Mesenchymal stem cell (in vitro differentiated cells and primary cell): Measurements from ENCODE around the gene SLC46A3.

Source experiments
- DNase-seq: peaks from one replicate; pipeline ENCODE4 v3.0.0-alpha.2; 2013
- H2AFZ ChIP-seq: one replicate; pipeline ENCODE4 v1.6.1; 2013; ENCODE audit warnings: low read depth, mild to moderate bottlenecking, control low read depth, inconsistent platforms, low read length, moderate library complexity
- H2AK5ac ChIP-seq: 2 replicates; pipeline ENCODE4 v1.6.1; 2013; ENCODE audit warnings: low read length, moderate library complexity, mild to moderate bottlenecking, inconsistent platforms; ENCODE audit not compliant: severe bottlenecking
- H2BK120ac ChIP-seq: one replicate; pipeline ENCODE4 v1.6.1; 2013; ENCODE audit warnings: low read depth, mild to moderate bottlenecking, inconsistent platforms, low read length, moderate library complexity
- H2BK12ac ChIP-seq, 2 experiments: one replicate each; pipeline ENCODE4 v1.6.1; 2013; ENCODE audit warnings: inconsistent platforms in 2 of 2, low read length in 2 of 2, mild to moderate bottlenecking in 2 of 2, moderate library complexity in 2 of 2, control low read depth in 1 of 2
- H2BK15ac ChIP-seq: one replicate; pipeline ENCODE4 v1.6.1; 2013; ENCODE audit warnings: mild to moderate bottlenecking, low read depth, inconsistent platforms; ENCODE audit not compliant: poor library complexity, severe bottlenecking
- H2BK5ac ChIP-seq: 2 replicates; pipeline ENCODE4 v1.6.1; 2013; ENCODE audit warnings: low read depth, mild to moderate bottlenecking, low read length, control low read depth, inconsistent platforms; ENCODE audit not compliant: poor library complexity, severe bottlenecking
- H3K14ac ChIP-seq, 2 experiments: one replicate each; pipeline ENCODE4 v1.6.1; 2013; ENCODE audit warnings: inconsistent platforms in 2 of 2, low read length in 2 of 2, control low read depth in 1 of 2, mild to moderate bottlenecking in 1 of 2, moderate library complexity in 1 of 2
- H3K18ac ChIP-seq, 2 experiments: one replicate each; pipeline ENCODE4 v1.6.1; 2013; ENCODE audit warnings: inconsistent platforms in 2 of 2, low read length in 2 of 2, control low read depth in 1 of 2, low read depth in 1 of 2, mild to moderate bottlenecking in 1 of 2
- H3K23ac ChIP-seq, 2 experiments: one replicate each; pipeline ENCODE4 v1.6.1; 2013; ENCODE audit warnings: inconsistent platforms in 2 of 2, low read length in 2 of 2, mild to moderate bottlenecking in 2 of 2, moderate library complexity in 2 of 2, control low read depth in 1 of 2
- H3K27ac ChIP-seq: 2 replicates; pipeline ENCODE4 v1.5.1; 2013; ENCODE audit warnings: mild to moderate bottlenecking, moderate library complexity, low read length, control low read depth, inconsistent platforms; ENCODE audit not compliant: poor library complexity, severe bottlenecking
- H3K27me3 ChIP-seq, 2 experiments: 2 replicates each; pipeline versions ENCODE4 v1.6.1 to v1.7.0; 2013; ENCODE audit warnings: low read length in 2 of 2, mild to moderate bottlenecking in 2 of 2, moderate library complexity in 2 of 2, control low read depth in 1 of 2, inconsistent platforms in 1 of 2; ENCODE audit not compliant: control insufficient read depth in 1 of 2, insufficient read depth in 1 of 2
- H3K36me3 ChIP-seq, 2 experiments: 2 replicates each; pipeline versions ENCODE4 v1.6.1 to v1.7.0; 2013; ENCODE audit warnings: low read length in 2 of 2, control low read depth in 1 of 2, inconsistent platforms in 1 of 2, low read depth in 1 of 2, mild to moderate bottlenecking in 1 of 2; ENCODE audit not compliant: insufficient read depth in 2 of 2, control insufficient read depth in 1 of 2
- H3K4ac ChIP-seq, 2 experiments: one replicate each; pipeline ENCODE4 v1.6.1; 2013; ENCODE audit warnings: inconsistent platforms in 2 of 2, low read length in 2 of 2, mild to moderate bottlenecking in 2 of 2, moderate library complexity in 2 of 2, control low read depth in 1 of 2, low read depth in 1 of 2
- H3K4me1 ChIP-seq: 2 replicates; pipeline ENCODE4 v1.6.1; 2013; ENCODE audit warnings: low read depth, low read length, control low read depth; ENCODE audit not compliant: control insufficient read depth, insufficient read depth
- H3K4me2 ChIP-seq: 2 replicates; pipeline ENCODE4 v1.6.1; 2013; ENCODE audit warnings: low read length, mild to moderate bottlenecking, inconsistent platforms; ENCODE audit not compliant: poor library complexity, severe bottlenecking
- H3K4me3 ChIP-seq, 2 experiments: 2 replicates each; pipeline versions ENCODE4 v1.5.1 to v1.7.0; 2013; ENCODE audit warnings: low read length in 2 of 2, mild to moderate bottlenecking in 2 of 2, control low read depth in 1 of 2, low read depth in 1 of 2; ENCODE audit not compliant: insufficient read depth in 1 of 2
- H3K79me1 ChIP-seq: replicated peaks from 2 replicates; pipeline ENCODE4 v1.6.1; 2013; ENCODE audit warnings: mild to moderate bottlenecking, control low read depth, low read length, inconsistent platforms; ENCODE audit not compliant: poor library complexity, severe bottlenecking
- H3K9ac ChIP-seq: 2 replicates; pipeline ENCODE4 v1.7.0; 2013; ENCODE audit warnings: mild to moderate bottlenecking, low read length, moderate library complexity
- H3K9me3 ChIP-seq: 2 replicates; pipeline ENCODE4 v1.7.0; 2013; ENCODE audit warnings: mild to moderate bottlenecking, low read length; ENCODE audit not compliant: control insufficient read depth
- H4K8ac ChIP-seq: one replicate; pipeline ENCODE4 v1.6.1; 2013; ENCODE audit warnings: inconsistent platforms, mild to moderate bottlenecking, low read length, moderate library complexity
- H4K91ac ChIP-seq: one replicate; pipeline ENCODE4 v1.6.1; 2013; ENCODE audit warnings: mild to moderate bottlenecking, low read length, inconsistent platforms
- WGBS: methylation state at CpG from one replicate; pipeline ENCODE4 v1.1.7; 2013; ENCODE audit warnings: mixed read lengths; 5-methylcytosine and 5-hydroxymethylcytosine counted together

Gene SLC46A3

DNA sequence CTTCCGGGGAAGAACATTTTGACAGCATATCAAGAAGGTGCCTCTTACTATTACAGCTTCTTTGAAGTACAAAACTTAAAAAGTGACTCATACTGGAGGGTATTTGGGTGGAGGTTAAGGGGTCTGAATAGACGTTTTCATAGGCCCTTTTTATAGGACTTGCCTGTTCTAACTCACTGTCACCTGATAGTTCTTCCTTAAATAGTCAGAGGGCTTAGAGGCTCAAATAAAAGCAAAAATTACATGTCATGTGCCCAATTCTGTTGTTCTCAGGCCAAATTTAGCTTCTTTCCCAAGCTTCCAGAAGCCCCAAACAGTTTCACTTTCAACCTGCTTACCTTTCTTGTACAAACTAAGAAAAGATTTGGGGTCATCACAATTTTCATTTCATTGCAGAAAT is 16.1 kb upstream of the SLC46A3 start:
- Histone ChIP-seq H3K23ac (no peak overlapping the region), H2AFZ (no peak overlapping the region)
- DNase-seq = no peak

DNA sequence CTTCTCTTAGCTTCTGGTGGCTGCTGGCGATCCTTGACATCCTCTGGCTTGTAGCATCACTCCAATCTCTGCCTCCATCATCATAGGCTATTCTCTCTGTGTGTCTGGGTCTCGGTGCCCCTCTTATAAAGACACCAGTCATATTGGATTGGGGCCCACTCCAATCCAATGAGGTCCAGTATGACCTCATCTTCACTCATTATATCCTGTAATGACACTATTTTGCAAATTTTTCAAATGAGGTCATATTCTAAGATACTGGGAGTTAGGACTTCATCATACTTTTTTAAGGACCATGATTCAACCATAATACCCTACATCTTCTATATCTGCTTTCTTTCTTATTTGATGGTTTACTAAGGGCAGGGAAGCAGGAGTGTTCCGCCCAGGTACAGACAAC is 12.0 kb upstream of the SLC46A3 start:
- Histone ChIP-seq H2BK5ac (no peak overlapping the region), H3K4ac (no peak overlapping the region), H3K27me3 (no peaks in the 10 kb centered on the region), H4K8ac (no peak overlapping the region), H3K14ac (no peak overlapping the region), H4K91ac (no peak overlapping the region), H2AFZ (no peak overlapping the region), H2BK120ac (no peak overlapping the region), H3K36me3 (no peaks in the 10 kb centered on the region), H3K9ac (no peak overlapping the region), H3K27ac (no peak overlapping the region), H3K18ac (no peak overlapping the region), H3K9me3 (no peaks in the 10 kb centered on the region), H3K79me1 (no peaks in the 10 kb centered on the region), H3K4me2 (no peak overlapping the region), H2AK5ac (no peak overlapping the region), H2BK15ac (no peak overlapping the region), H3K4me3 (no peak overlapping the region), H2BK12ac (no peak overlapping the region), H3K4me1 (no peaks in the 10 kb centered on the region), H3K23ac (no peak overlapping the region)
- DNase-seq = no peak
- 72% methylated on average over 2 of the region's 3 CpGs for WGBS

More for the DNA sequence above, 16.1 kb upstream of the SLC46A3 start:
- Histone ChIP-seq H3K27me3 (no peaks in the 10 kb centered on the region), H4K8ac (no peak overlapping the region), H2BK15ac (no peak overlapping the region), H2AK5ac (no peak overlapping the region), H3K4me1 (no peaks in the 10 kb centered on the region), H3K4me2 (no peak overlapping the region), H3K4me3 (no peak overlapping the region), H3K9me3 (no peaks in the 10 kb centered on the region), H2BK12ac (no peak overlapping the region), H2BK120ac (no peak overlapping the region), H2BK5ac (no peak overlapping the region), H3K18ac (no peak overlapping the region), H3K4ac (no peak overlapping the region), H3K36me3 (no peaks in the 10 kb centered on the region), H3K79me1 (no peaks in the 10 kb centered on the region), H3K14ac (no peak overlapping the region), H3K9ac (no peak overlapping the region), H4K91ac (no peak overlapping the region), H3K27ac (no peak overlapping the region)
- WGBS = 29% methylated on average over 1 of the region's 2 CpGs

DNA sequence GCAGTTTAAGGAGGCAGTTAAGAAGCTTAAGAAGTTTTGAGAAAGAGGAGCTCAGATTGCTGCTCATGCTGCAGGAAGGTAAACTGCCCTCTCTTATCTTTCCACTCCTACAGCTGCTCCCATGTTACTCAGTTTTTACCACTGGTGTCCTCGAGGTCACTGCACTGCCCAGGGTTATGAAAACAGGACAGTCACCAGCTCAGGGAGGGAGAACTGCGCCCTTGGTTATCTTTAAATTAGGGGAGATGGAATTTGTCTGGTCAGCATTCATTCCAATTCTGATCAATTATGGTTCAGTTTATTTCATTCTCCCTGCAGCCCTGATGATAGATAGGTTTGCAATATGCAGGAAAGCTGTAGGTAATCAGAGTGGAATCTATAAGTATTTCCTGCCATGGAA is 10.8 kb upstream of the SLC46A3 start:
- no peak overlapping the region for H3K9ac ChIP-seq
- no peak overlapping the region for H4K91ac ChIP-seq
- H3K4me1 ChIP-seq = no peaks in the 10 kb centered on the region
- no peak overlapping the region for H3K14ac ChIP-seq
- no peak overlapping the region for H2AFZ ChIP-seq
- H4K8ac ChIP-seq = no peak overlapping the region
- H3K9me3 ChIP-seq = no peaks in the 10 kb centered on the region
- H2BK15ac ChIP-seq = no peak overlapping the region
- no peak overlapping the region for H2BK120ac ChIP-seq
- no peaks in the 10 kb centered on the region for H3K27me3 ChIP-seq
- H3K4me3 ChIP-seq = no peak overlapping the region
- DNase-seq = no peak
- H3K23ac ChIP-seq = no peak overlapping the region
- no peak overlapping the region for H3K18ac ChIP-seq
- no peak overlapping the region for H3K4ac ChIP-seq
- H3K27ac ChIP-seq = no peak overlapping the region
- H3K36me3 ChIP-seq = no peaks in the 10 kb centered on the region
- 45% methylated on average over 2 of the region's 2 CpGs for WGBS
- no peak overlapping the region for H2AK5ac ChIP-seq
- no peak overlapping the region for H2BK5ac ChIP-seq
- no peak overlapping the region for H3K4me2 ChIP-seq
- no peak overlapping the region for H2BK12ac ChIP-seq
- no peaks in the 10 kb centered on the region for H3K79me1 ChIP-seq

- H3K4me1 ChIP-seq = no peaks in the 10 kb centered on the region
Measured at GRCh38 chr13:28728642-28729041, 9.9 kb upstream of the SLC46A3 start.

More at GRCh38 chr13:28728642-28729041, 9.9 kb upstream of the SLC46A3 start:
- Histone ChIP-seq H3K79me1 (no peaks in the 10 kb centered on the region), H3K23ac (no peak overlapping the region), H3K27ac (no peak overlapping the region), H2BK5ac (no peak overlapping the region), H2AFZ (no peak overlapping the region), H3K27me3 (no peaks in the 10 kb centered on the region), H2BK120ac (no peak overlapping the region), H4K91ac (no peak overlapping the region), H3K9ac (no peak overlapping the region), H3K4ac (no peak overlapping the region), H3K4me2 (no peak overlapping the region), H3K4me3 (no peak overlapping the region), H3K18ac (no peak overlapping the region), H2AK5ac (no peak overlapping the region), H3K14ac (no peak overlapping the region), H4K8ac (no peak overlapping the region), H2BK12ac (no peak overlapping the region), H3K36me3 (no peaks in the 10 kb centered on the region), H2BK15ac (no peak overlapping the region), H3K9me3 (no peaks in the 10 kb centered on the region)
- 93% methylated on average over 2 of the region's 2 CpGs for WGBS
- DNase-seq = no peak
